GM19099 (cell line): ENCODE measurements around the gene LAMC3.

Source experiments
- POLR2A ChIP-seq: IDR thresholded peaks from 3 replicates; pipeline ENCODE4 v1.6.1; 2011; ENCODE audit warnings: low read depth; ENCODE audit not compliant: insufficient read length; ENCODE audit errors: extremely low read depth

LAMC3 gene

DNA sequence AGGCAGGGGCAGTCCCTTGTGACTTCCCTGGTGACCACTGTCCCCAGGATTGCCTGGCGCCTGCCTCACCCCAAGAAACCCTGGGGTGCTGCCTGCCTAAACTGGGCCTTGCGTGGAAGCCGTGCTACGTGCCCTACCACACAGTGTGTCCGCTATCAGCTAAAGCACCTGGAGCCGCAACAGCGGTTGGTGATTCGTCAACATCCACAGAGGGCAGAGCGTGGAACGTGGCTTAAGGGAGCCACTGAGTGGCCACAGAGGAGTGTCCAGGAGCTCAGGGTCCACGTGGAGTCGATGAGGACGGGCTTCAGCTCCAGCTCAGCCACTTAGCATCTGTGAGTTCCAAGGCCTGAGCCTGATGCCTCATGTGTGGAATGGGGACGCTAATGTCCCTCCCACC, 25.3 kb downstream of the LAMC3 start:
- no peak for TF ChIP-seq POLR2A

DNA sequence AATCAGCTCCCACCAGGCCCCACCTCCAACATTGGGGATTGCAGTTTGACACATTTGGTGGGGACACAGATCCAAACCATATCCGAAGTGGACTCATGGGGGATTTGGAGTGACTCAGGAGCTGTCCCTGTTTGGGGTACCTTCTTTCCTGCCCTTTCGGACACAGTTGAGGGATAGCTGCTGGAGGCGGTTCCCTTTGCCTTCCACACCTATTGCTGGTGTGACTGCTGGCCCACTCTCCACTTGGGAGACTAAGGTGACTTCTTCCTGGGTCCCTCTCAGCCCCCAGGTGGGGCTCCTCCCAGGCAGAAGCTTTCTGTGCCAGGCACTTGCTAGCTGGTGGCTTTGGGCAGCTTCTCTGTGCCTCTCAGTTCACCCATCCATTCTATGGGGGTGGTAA, 26.6 kb downstream of the LAMC3 start:
- no peak for TF ChIP-seq POLR2A

DNA sequence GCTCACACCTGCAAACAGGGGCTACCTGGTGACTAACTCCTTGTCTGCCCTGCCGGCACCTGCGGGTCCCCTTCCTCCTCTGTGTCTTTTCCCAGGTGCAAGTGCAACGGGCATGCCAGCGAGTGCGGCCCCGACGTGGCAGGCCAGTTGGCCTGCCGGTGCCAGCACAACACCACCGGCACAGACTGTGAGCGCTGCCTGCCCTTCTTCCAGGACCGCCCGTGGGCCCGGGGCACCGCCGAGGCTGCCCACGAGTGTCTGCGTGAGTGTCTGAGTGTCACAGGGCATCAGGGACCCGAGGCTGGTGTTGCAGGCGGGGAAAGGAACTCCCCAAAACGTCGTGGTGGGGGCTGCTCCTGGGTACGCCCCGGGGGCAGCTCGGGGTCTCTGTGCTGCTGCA, 27.1 kb downstream of the LAMC3 start:
- no peak for TF ChIP-seq POLR2A

- TF ChIP-seq POLR2A: no peak
These were observed 27.8 kb downstream of the LAMC3 start for GRCh38 chr9:131036529-131037334.

GRCh38 chr9:131037335-131038255, 28.6 kb downstream of the LAMC3 start:
- TF ChIP-seq POLR2A: no peak

GRCh38 chr9:131038256-131039128, 29.5 kb downstream of the LAMC3 start:
- TF ChIP-seq POLR2A: no peak

- no peak for TF ChIP-seq POLR2A
These were observed 30.4 kb downstream of the LAMC3 start for GRCh38 chr9:131039129-131039954.

GRCh38 chr9:131042666-131043065, 33.7 kb downstream of the LAMC3 start:
- TF ChIP-seq POLR2A: no peak

GRCh38 chr9:131043087-131043486, 34.1 kb downstream of the LAMC3 start:
- no peak for TF ChIP-seq POLR2A

DNA sequence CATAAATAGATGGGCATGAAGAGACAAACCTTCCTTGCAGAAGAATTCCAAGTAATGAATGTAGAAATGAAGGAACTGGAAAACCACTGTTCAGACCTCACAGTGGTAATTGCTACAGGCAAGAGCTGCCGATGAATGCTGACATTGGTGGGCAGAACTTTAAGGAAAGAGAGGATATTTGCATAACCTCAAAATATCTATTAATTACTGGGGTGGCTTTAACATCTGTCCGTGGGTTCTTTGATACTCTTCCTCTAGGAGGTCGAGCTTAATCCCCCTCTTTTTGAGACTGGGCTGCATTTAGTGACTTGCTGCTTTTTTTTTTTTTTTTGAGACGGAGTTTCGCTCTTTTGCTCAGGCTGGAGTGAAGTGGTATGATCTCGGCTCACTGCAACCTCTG, 34.7 kb downstream of the LAMC3 start:
- no peak for TF ChIP-seq POLR2A

GRCh38 chr9:131045300-131046092, 36.5 kb downstream of the LAMC3 start:
- no peak for TF ChIP-seq POLR2A

DNA sequence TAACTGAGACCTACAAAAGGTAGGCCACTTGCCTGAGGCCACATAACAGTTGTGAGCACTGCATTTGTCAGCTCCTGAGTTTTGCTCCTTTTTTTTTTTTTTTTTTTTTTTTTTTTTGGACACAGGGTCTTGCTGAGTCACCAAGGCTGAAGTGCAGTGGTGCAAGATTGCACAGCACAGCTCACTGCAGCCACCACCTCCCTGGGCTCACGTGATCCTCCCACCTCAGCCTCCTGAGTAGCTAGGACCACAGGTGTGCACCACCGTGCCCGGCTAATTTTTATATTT, 37.1 kb downstream of the LAMC3 start:
- TF ChIP-seq POLR2A: no peak

- TF ChIP-seq POLR2A: no peak
These were observed 37.7 kb downstream of the LAMC3 start for GRCh38 chr9:131046581-131047202.
